ENCODE measurements around the gene SPEN. TPM values are rescaled to one million over a fixed set of nuclear protein-coding genes. Genes with fewer than 3 reads are reported as not detected.
"Not testable (repeated sequence)": the region's sequence is repeated elsewhere in the genome, so short reads cannot be mapped to it uniquely, and the experiment has no call there.

SPEN gene
- total RNA-seq, 1 donor from 2014 or later = 33.5 TPM

- H3K27me3 Mint-ChIP-seq (ENCODE audit: unreplicated experiment) = peaks cover 5% of the 10 kb centered on the region
- H3K36me3 Mint-ChIP-seq (ENCODE audit: low read depth, unreplicated experiment) = peaks cover 22% of the 10 kb centered on the region
- H3K4me3 Mint-ChIP-seq (ENCODE audit: unreplicated experiment) = peak within 1 kb of the TSS; percentile 94
- TF ChIP-seq CTCF (IDR thresholded peaks at IDR 0.05; ENCODE audit: unreplicated experiment) = no peak
- H3K4me1 Mint-ChIP-seq (ENCODE audit: unreplicated experiment) = peaks cover 6% of the 10 kb centered on the region
- no peaks in the 10 kb centered on the region for H3K9me3 Mint-ChIP-seq (ENCODE audit: unreplicated experiment)
- H3K27ac Mint-ChIP-seq (ENCODE audit: unreplicated experiment) = peak within 1 kb of the TSS; percentile 85
- DNase-seq (ENCODE audit: low spot score) = peak; percentile 92
These were observed 128.5 kb downstream of the SPEN start, which contains the start of gene ZBTB17 for GRCh38 chr1:15975805-15976680. TSS of gene ZBTB17 (minus strand) at chr1:15976101. CDS start at chr1:15948495, 27,606 bp downstream.

GRCh38 chr1:15977947-15978346 lies 130.4 kb downstream of the SPEN start:
- H3K9me3 Mint-ChIP-seq (ENCODE audit: unreplicated experiment); H3K27ac Mint-ChIP-seq (ENCODE audit: unreplicated experiment); H3K4me1 Mint-ChIP-seq (ENCODE audit: unreplicated experiment); DNase-seq (ENCODE audit: low spot score); H3K4me3 Mint-ChIP-seq (ENCODE audit: unreplicated experiment); H3K27me3 Mint-ChIP-seq (ENCODE audit: unreplicated experiment): not testable (repeated sequence)
- peaks cover 11% of the 10 kb centered on the region for H3K36me3 Mint-ChIP-seq (ENCODE audit: low read depth, unreplicated experiment)

- no peak overlapping the region for H3K27ac Mint-ChIP-seq (ENCODE audit: unreplicated experiment)
- TF ChIP-seq CTCF (IDR thresholded peaks at IDR 0.05; ENCODE audit: unreplicated experiment) = no peak
- H3K36me3 Mint-ChIP-seq (ENCODE audit: low read depth, unreplicated experiment) = peaks cover 1% of the 10 kb centered on the region
- peaks cover 4% of the 10 kb centered on the region for H3K4me1 Mint-ChIP-seq (ENCODE audit: unreplicated experiment)
- H3K4me3 Mint-ChIP-seq (ENCODE audit: unreplicated experiment) = no peak overlapping the region
- peaks cover 3% of the 10 kb centered on the region for H3K27me3 Mint-ChIP-seq (ENCODE audit: unreplicated experiment)
- DNase-seq (ENCODE audit: low spot score) = no peak
- no peaks in the 10 kb centered on the region for H3K9me3 Mint-ChIP-seq (ENCODE audit: unreplicated experiment)
These were observed 134.2 kb downstream of the SPEN start for GRCh38 chr1:15981679-15982078.

- no peaks in the 10 kb centered on the region for H3K36me3 Mint-ChIP-seq (ENCODE audit: low read depth, unreplicated experiment)
- peaks cover 3% of the 10 kb centered on the region for H3K27me3 Mint-ChIP-seq (ENCODE audit: unreplicated experiment)
- peaks cover 4% of the 10 kb centered on the region for H3K4me1 Mint-ChIP-seq (ENCODE audit: unreplicated experiment)
- no peak overlapping the region for H3K27ac Mint-ChIP-seq (ENCODE audit: unreplicated experiment)
- DNase-seq (ENCODE audit: low spot score) = no peak
- H3K9me3 Mint-ChIP-seq (ENCODE audit: unreplicated experiment) = no peaks in the 10 kb centered on the region
- no peak overlapping the region for H3K4me3 Mint-ChIP-seq (ENCODE audit: unreplicated experiment)
- TF ChIP-seq CTCF (IDR thresholded peaks at IDR 0.05; ENCODE audit: unreplicated experiment) = no peak
These were observed 135.8 kb downstream of the SPEN start for GRCh38 chr1:15983275-15983674.

- Mint-ChIP-seq H3K9me3 (ENCODE audit: unreplicated experiment) (no peaks in the 10 kb centered on the region), H3K4me1 (ENCODE audit: unreplicated experiment) (peaks cover 4% of the 10 kb centered on the region), H3K4me3 (ENCODE audit: unreplicated experiment) (no peak overlapping the region), H3K27ac (ENCODE audit: unreplicated experiment) (no peak overlapping the region), H3K27me3 (ENCODE audit: unreplicated experiment) (peaks cover 1% of the 10 kb centered on the region), H3K36me3 (ENCODE audit: low read depth, unreplicated experiment) (no peaks in the 10 kb centered on the region)
- no peak for TF ChIP-seq CTCF (IDR thresholded peaks at IDR 0.05; ENCODE audit: unreplicated experiment)
- DNase-seq (ENCODE audit: low spot score) = no peak
These were observed 138.2 kb downstream of the SPEN start for GRCh38 chr1:15985611-15986297.
